AG08395 (cell line): ENCODE data around the gene DLST.

ENCODE experiments used
- DNase-seq: peaks from one replicate; pipeline ENCODE4 v3.0.0; 2012; ENCODE audit warnings: mixed read lengths, low spot score

The DLST gene

GRCh38 chr14:74881431-74882102, at the start of gene DLST:
Gene DLST, plus strand, starts transcription at chr14:74881916. Its CDS starts 38 bp downstream, at chr14:74881954.
- peak; percentile 96 for DNase-seq

DNA sequence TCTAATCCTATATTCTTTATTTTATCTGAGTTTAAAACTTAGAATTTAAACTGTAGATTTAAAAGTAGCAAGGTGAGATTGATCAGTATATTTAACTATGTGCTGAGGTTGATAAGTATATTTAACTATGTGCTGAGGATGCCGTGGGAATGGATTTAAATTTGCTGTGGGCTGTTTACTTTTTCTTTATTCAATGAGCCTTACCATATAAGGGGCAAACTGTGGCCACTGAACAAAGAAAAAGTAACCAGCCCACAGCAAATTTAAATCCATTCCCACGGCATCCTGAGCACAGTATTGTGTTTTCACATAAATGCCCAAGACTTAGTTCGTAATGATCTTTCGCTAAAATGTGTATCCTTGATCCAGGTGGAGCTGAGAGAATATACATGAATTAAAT, 48.9 kb upstream of the DLST start:
- no peak for DNase-seq

DNA sequence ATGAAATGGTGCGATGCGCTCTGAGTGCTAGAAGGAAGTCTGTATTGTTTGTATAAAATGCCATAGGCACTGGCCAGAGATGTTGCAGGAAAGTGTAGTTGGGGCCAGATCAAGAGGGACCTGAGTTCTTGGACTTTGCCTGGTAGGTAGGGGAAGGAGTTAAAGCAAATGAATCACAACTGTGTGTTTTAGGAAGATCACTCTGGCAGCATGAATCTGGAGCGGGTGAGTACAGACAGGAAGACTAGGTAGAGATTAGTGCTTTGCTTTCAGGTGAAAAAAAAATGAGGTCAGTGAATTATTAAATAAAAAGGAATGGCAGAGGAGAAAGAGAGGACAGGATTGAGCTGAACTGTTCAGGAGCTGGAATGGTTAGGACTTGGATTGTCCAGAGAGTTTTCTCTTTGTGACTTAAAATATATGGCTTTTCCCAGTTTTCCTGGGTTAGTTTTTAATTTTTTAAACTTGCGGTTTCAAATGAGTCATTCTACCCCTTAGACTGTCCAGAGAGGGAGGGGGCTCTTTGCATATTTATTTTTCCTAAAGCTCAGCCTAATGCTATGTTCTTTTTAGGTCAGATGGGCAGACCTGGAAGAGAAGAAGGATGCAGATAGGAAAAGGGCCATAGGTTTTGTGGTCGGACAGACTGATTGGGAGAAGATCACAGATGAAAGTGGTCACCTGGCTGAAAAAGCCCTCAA, 46.9 kb upstream of the DLST start:
- no peak for DNase-seq

DNA sequence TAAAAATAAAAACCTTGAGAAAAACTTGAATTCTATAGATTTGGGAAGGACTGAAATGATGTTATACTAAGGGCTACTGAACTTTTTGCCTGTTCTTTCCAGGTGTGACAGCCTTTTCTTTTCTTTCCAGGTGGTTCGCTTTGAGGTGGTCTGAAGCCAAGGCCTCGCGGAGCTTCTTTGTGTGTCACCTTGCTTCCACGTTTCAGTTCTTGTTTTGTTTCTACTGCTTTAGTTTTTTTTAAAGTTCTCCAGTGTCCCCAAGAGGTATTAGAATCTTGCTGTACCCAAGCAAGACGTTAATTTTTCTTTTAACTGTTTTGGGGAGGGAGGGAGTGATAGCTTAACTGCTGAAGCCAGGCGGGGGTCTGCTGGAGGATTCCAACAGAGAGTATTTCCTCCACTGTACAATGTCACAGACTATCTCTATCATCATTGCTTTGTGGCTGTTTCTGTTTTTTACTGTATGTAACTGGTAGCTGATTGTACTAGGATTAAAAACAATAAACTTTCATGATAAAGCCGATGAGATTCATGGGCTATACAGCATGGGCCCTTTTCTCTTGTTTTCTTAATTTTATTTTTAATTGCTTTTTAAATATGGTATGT, 46.0 kb upstream of the DLST start:
- DNase-seq = no peak

DNA sequence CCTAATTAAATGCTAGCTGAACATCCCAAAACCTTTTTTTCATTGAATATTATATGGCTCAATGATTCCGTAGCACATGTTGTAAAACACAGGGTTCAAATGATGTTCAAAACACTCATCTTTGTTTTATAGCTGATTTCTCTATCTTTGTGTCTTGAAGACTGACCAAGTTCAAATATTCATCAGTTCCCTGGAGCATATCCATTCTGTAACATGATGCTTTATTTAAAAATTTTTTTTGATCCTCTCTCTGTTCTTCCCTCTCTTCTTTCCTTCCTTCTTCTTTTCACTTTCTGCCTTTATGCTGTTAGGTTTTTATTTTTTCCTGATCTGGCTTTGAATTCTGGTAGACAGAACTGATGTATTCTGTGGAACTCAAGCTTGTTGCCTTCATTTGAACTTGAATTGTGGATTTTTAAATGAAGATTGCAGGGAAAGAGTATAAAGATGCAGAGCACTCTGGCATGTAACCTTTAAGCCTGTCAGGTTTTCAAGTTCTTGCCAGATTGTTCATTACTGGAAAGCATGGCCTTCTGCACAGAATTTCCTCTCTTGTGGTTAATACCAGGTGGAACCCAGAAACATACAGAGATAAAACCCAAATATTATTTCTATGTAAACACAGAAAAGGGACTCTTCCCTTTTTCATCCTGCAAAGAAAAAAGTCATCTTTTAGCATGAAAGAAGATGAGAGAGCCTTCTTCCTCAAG, 45.3 kb upstream of the DLST start:
- peak; percentile 10 for DNase-seq

- DNase-seq = no peak
Observed at GRCh38 chr14:74838166-74838565, 43.5 kb upstream of the DLST start.

- DNase-seq = no peak
Observed at GRCh38 chr14:74840603-74841030, 41.1 kb upstream of the DLST start.

DNA sequence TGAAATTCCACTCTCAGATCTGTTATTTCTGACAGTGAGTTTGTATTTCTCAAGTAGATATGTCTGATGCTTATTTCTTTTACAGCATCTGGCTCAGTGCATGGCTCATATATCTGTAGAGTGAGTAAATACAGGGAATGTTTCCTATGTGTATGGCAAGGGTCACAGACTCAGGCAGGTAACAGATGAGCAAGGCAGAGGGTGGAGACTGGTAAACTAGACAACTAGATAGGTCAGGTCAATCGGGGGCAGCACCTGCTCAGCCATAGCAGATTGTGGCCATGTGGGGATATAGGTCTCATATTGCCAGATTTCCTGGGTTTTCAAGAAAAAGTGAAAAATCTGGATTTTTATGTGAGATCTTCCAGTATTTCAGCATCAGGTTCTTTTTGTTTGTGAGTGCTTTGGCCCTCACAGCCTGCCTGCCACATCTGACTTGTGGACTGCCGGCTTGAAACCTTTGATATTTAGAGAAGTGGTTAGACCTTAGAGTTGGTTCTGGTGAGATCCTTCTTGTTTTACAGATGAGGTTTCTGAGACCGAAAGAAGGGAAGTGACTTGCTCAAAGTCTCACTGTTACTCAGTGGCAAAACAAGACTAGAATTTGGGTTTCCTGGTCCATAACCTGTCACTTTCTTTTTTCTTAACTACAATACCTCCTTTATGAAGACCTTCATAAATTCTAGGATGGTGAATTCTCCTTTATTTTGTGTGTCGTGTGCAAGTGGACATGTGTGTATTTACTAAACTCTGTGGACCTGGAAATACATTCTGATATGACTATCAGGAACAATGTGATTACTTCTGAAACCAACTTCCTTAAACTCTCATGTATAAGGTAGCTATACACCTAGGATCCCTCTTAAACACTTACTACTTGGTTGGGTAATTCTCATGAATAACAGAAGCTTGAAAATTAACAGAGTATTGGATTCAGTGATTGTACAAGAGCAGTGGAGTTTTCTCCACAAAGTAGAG, 40.2 kb upstream of the DLST start:
- no peak for DNase-seq

DNA sequence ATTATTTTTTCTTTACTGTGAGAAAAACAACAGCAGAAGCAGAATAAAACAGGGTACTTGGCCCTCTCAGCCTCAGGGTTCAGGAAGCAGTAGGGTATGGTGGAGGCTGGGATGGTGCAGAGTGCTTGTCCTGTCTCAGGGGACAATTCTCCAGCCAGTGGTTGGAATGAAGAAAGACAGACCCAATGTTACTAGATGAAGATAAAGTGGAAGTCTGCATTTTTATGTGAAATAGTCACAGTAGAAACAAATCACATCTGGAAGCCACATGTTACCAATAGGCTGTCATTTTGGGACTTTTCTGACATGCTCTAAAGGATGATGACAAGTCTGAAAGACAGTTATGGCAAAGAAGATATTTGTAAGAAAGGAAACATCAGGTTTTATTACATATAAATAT, 38.1 kb upstream of the DLST start:
- peak; percentile 69 for DNase-seq

- DNase-seq = peak; percentile 62
Observed at GRCh38 chr14:74846168-74846567, 35.5 kb upstream of the DLST start.

DNA sequence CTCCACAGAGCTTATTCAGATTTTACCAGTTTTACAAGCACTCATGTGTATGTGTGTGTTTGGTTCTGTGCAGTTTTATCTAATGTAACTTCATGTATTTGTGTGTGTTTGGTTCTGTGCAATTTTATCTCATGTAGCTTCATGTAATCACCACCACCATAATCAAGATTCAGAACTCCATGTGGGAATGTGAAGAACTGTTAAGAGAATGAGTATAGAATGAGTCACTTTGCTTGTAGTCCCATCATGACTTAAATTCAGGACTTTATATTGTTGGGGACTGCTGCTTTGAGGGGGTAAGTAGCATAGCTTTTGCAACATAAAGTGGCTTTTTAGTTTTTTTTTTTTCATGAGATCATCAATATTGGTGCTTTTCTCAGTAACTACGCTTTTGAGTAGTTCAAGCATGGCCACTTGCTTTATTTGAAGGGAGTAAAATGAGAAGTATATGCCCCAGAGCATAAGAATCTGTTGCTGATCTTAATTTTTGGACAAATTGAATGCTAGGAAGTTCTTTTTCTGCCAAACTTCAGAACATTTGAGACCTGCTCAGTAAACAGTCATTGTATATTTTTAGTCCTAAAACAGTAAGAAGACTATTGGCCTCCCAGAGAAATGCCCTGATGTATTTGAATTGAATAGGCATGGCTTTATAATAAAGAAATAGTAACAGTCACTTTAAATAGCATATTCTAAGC, 34.6 kb upstream of the DLST start:
- DNase-seq = peak; percentile 51

GRCh38 chr14:74848768-74849167, 32.9 kb upstream of the DLST start:
- no peak for DNase-seq

GRCh38 chr14:74852922-74853530, 28.7 kb upstream of the DLST start:
- DNase-seq = peak; percentile 75

- no peak for DNase-seq
Observed at GRCh38 chr14:74853581-74853980, 28.1 kb upstream of the DLST start.

GRCh38 chr14:74855021-74855420, 26.7 kb upstream of the DLST start:
- DNase-seq = no peak

GRCh38 chr14:74855945-74856344, 25.8 kb upstream of the DLST start:
- DNase-seq = no peak

GRCh38 chr14:74856366-74856765, 25.4 kb upstream of the DLST start:
- DNase-seq = no peak

GRCh38 chr14:74858022-74858421, 23.7 kb upstream of the DLST start:
- DNase-seq = peak; percentile 64

DNA sequence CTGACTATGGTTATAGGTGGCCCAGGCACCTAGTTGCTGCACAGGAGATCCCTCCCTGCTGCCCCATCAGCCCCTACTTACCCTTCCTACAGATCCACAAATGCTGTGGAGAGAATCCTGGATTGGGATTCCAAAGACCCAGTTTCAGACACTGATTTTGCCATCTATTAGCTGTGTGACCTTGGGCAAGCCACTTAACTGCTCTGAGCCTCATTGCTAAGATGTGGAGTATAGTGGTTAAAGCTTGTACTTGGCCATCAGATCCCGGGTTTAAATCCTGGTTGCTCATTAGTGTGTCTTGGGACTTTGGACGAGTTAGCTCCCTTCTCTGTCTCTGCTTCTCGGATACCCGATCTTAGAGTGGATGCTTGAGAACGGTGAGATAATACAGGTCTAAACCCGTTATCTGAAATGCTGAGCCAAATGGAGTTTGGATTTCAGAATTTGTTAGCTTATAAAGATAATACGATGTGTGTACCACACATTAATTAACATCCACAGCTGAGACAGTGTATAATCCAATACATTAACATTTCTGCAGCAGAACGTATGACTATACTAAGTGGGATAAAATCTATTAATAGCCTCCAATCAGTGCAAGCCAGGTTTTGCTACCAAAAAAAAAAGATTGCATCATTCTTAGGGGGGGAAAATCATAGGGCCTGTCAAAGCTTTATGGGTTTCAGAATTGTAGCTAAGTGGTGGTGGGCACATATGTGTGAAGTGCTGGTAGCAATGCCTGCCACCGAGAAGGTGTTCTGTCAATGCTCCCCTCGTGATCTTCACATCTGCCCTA, 21.8 kb upstream of the DLST start:
- no peak for DNase-seq
